Prostate gland (tissue), 2 donors: ENCODE data around the gene UFD1. TPM values are rescaled to one million over a fixed set of nuclear protein-coding genes. Genes with fewer than 3 reads are reported as not detected.
"Not testable (repeated sequence)": the region's sequence is repeated elsewhere in the genome, so short reads cannot be mapped to it uniquely, and the experiment has no call there.

Experiments
- DNase-seq: peaks from one replicate; pipeline ENCODE4 v3.0.0-alpha.2; 2019; ENCODE audit warnings: low spot score
- H3K27ac ChIP-seq, 2 donors: fragments of 200-600 bp; sonication (generic); 2 replicates each; pipeline ENCODE4 v1.5.1; 2017 to 2019
- H3K27me3 ChIP-seq: fragments of 200-600 bp; sonication (generic); replicated peaks from 2 replicates; pipeline ENCODE4 v1.5.1; 2019; ENCODE audit not compliant: insufficient read depth
- H3K36me3 ChIP-seq, 2 donors: fragments of 200-600 bp; sonication (generic); 1 replicate in 1 of 2; 2 replicates in 1 of 2; pipeline versions ENCODE4 v1.5.1 to v1.8.1; 2017 to 2019
- H3K4me1 ChIP-seq: fragments of 200-600 bp; sonication (generic); replicated peaks from 2 replicates; pipeline ENCODE4 v1.5.1; 2019
- H3K4me3 ChIP-seq, 2 donors: fragments of 200-600 bp; sonication (generic); 2 replicates each; pipeline ENCODE4 v1.5.1; 2017 to 2019
- H3K9me3 ChIP-seq: fragments of 200-600 bp; sonication (generic); 2 replicates; pipeline ENCODE4 v1.5.1; 2017
- POLR2A ChIP-seq: fragments of 450-650 bp; IDR thresholded peaks from one replicate; pipeline ENCODE4 v1.6.1; 2016; ENCODE audit warnings: antibody characterized with exemption, mild to moderate bottlenecking
- POLR2AphosphoS5 ChIP-seq: sonication (generic); formaldehyde crosslinking; IDR thresholded peaks from one replicate; pipeline ENCODE4 v1.6.1; 2017; ENCODE audit warnings: antibody characterized with exemption
- WGBS: methylation state at CpG from one replicate; pipeline ENCODE4 v1.1.5; 2018; 5-methylcytosine and 5-hydroxymethylcytosine counted together
- intact Hi-C: fragments of 100-400 bp; cut with DNase I; formaldehyde crosslinking; loops from one replicate; pipeline ENCODE4 v1.14.2; 2022
- total RNA-seq, 2 donors: library from RNA; depleted of rRNA; stranded (reverse); fragments of >200 nt; gene quantifications; one replicate each; pipeline ENCODE4 v1.1.0, GENCODE V29; 2016
- TF ChIP-seq, protein P1 (sequence below), 4 experiments: fragments of 200-600 bp in 2 of 4; fragments of 450-650 bp in 2 of 4; sonication (generic) in 2 of 4; IDR thresholded peaks; 1 replicate in 3 of 4; 2 replicates in 1 of 4; pipeline ENCODE4 v1.5.1; 2016 to 2019; ENCODE audit warnings: antibody characterized with exemption in 4 of 4, mild to moderate bottlenecking in 2 of 4, moderate library complexity in 2 of 4

The UFD1 gene
- total RNA-seq, 2 donors from 2014 or later, result 29.9 to 38.2 TPM

DNA sequence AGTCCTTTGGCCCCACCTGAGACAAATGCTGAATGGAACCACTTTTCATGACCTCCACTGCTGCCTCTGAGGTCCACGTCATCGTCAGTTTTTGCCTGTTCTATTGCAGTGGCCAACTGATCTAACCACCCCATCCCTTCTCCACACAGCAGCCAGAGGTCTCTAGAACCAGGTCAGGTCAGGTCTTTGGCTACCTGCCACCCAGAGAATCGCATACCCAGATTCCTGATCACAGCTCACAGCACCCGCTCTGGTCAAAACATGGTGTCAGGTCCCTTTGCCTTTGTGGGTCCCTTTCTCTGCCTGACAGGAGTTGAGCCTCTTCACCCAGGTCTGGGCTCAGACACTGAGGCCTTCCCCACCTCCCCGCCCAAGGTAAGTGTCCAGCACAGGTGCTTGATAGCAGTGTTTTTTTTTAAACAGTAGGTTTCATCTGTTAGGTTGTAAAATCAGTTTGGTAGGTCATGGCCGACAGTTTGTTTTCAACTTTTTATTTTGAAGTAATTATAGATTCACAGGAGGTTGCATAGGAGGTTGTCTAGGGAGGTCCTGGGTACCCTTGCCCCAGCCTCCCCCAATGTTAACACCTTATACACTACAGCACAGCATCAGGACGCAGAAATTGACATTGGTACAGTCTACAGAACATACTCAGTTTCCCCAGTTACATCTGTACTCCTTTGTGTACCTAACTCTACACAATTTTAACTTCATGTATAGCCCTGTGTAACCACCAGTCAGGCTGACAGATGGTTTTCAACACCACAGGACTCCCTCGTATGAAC is 38.4 kb downstream of the UFD1 start:
- Histone ChIP-seq H3K4me3 (no peak overlapping the region), H3K36me3 (peaks cover 0 to 5% of the 10 kb centered on the region in 2 donors), H3K4me1 (no peaks in the 10 kb centered on the region), H3K27me3 (no peaks in the 10 kb centered on the region), H3K27ac (no peak overlapping the region), H3K9me3 (no peaks in the 10 kb centered on the region)
- TF ChIP-seq POLR2AphosphoS5 (no peak), POLR2A (no peak)
- TF ChIP-seq, protein P1, sequence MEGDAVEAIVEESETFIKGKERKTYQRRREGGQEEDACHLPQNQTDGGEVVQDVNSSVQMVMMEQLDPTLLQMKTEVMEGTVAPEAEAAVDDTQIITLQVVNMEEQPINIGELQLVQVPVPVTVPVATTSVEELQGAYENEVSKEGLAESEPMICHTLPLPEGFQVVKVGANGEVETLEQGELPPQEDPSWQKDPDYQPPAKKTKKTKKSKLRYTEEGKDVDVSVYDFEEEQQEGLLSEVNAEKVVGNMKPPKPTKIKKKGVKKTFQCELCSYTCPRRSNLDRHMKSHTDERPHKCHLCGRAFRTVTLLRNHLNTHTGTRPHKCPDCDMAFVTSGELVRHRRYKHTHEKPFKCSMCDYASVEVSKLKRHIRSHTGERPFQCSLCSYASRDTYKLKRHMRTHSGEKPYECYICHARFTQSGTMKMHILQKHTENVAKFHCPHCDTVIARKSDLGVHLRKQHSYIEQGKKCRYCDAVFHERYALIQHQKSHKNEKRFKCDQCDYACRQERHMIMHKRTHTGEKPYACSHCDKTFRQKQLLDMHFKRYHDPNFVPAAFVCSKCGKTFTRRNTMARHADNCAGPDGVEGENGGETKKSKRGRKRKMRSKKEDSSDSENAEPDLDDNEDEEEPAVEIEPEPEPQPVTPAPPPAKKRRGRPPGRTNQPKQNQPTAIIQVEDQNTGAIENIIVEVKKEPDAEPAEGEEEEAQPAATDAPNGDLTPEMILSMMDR (IDR thresholded peaks at IDR 0.05), result no peak
- intact Hi-C loops, result loop anchor here (5.0 to 10.0 kb wide), 2 partner anchors 37 to 146 kb away; partner anchors contain the start of genes CDC45, CLTCL1 and UFD1
- no peak for DNase-seq
- WGBS, result 87% methylated on average over 7 of the region's 8 CpGs

DNA sequence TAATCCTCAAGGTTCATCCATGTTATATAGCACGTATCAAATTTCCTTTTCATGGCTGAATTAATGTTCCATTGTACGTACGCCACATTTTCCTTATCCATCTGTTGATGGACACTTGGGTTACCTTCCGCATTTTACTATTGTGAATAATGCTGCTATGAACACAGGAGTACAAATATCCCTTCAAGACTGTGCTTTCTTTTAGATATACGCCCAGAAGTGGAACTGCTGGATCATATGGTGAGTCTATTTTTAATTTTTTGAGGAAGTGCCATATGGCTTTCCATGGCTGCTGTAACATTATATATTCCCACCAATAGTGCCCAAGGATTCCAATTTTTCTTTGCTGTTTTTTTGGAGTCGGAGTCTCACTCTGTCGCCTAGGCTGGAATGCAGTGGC is 40.7 kb downstream of the UFD1 start:
- H3K9me3 ChIP-seq, result no peaks in the 10 kb centered on the region
- no peak for DNase-seq
- WGBS, result 82% methylated on average over 7 of the region's 7 CpGs
- H3K4me1 ChIP-seq, result peaks cover 5% of the 10 kb centered on the region
- H3K27me3 ChIP-seq, result no peaks in the 10 kb centered on the region
- H3K36me3 ChIP-seq, result peaks cover 0 to 10% of the 10 kb centered on the region in 2 donors
- H3K4me3 ChIP-seq, result no peak overlapping the region
- H3K27ac ChIP-seq, result no peak overlapping the region
- intact Hi-C loops, result no loop called here
- TF ChIP-seq POLR2A (no peak), POLR2AphosphoS5 (no peak)
- TF ChIP-seq, protein P1 (IDR thresholded peaks at IDR 0.05), result no peak

DNA sequence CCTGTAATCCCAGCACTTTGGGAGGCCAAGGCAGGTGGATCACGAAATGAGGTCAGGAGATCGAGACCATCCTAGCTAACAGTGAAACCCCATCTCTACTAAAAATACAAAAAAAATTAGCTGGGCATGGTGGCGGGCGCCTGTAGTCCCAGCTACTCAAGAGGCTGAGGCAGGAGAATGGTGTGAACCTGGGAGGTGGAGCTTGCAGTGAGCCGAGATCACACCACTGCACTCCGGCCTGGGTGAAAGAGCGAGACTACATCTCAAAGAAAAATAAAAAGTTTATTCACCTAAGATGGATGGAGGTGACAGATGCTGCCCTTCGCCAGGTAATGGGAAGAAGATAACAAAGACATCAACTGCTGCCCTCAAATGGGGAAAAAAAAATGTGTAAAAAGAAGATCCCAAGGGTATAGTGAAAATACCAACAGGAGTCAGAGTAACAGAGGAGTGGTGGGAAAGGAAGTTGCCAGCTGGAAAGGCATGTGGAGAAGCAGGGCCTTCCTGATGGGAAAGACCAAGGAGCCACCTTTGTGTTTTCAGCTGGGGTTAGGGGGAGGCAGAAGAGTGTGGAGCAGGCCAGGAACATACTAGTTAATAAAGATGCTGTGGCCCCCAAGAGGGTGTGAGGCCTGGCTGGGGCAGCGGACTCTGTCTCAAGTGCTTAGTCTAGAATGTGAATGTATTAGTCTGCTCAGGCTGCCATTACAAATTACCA is 42.4 kb downstream of the UFD1 start:
- H3K27ac ChIP-seq, H3K9me3 ChIP-seq, H3K4me1 ChIP-seq, H3K27me3 ChIP-seq, H3K36me3 ChIP-seq, H3K4me3 ChIP-seq, DNase-seq, intact Hi-C loops: not testable (repeated sequence)
- WGBS, result 92% methylated on average over 9 of the region's 9 CpGs

DNA sequence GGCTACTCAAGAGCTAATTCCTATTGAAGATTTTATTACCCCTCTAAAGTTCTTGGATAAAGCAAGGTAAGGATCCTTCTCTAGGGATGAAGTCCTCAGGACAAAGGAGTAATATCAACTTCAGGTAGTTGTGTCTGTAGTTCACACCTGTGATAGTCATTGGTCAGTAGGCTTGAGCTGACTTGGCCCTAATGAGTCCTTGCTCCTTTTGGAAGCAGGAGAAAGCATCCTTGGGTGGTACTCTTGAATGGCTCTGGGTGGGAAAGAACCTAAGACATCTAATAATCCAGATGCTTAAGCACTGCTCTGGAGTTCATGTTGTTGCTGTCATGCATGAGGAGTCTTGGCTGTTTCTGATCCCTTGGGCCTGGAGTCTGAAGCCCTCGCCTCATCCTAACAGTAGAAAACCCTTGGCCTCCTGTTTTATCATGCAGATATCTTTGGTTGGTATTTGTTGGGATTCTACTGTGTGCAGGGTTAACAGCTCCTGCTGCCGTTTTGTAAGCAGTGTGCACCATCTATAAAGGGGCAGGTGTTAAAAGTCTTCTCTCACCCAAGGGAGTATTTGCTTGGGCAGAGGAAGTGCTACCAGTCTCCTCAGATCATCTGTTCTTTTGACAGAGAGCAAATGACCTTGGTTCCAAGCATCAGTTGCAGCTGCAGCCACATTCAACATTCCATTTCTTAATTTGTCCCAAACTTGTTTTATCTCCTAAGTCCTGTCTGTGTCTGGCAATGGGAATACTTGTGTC is 44.0 kb downstream of the UFD1 start:
- intact Hi-C loops, result loop anchor here (5.0 kb wide), 1 partner anchor 253 kb away; no protein-coding TSS in a partner anchor
- no peak overlapping the region for H3K27ac ChIP-seq
- peaks cover 0 to 10% of the 10 kb centered on the region in 2 donors for H3K36me3 ChIP-seq
- TF ChIP-seq, protein P1 (IDR thresholded peaks at IDR 0.05), result no peak
- no peak for TF ChIP-seq POLR2AphosphoS5
- no peak for TF ChIP-seq POLR2A
- no peak for DNase-seq
- H3K9me3 ChIP-seq, result no peaks in the 10 kb centered on the region
- H3K27me3 ChIP-seq, result no peaks in the 10 kb centered on the region
- 81% methylated on average over 2 of the region's 2 CpGs for WGBS
- H3K4me1 ChIP-seq, result peaks cover 16% of the 10 kb centered on the region
- H3K4me3 ChIP-seq, result no peak overlapping the region

DNA sequence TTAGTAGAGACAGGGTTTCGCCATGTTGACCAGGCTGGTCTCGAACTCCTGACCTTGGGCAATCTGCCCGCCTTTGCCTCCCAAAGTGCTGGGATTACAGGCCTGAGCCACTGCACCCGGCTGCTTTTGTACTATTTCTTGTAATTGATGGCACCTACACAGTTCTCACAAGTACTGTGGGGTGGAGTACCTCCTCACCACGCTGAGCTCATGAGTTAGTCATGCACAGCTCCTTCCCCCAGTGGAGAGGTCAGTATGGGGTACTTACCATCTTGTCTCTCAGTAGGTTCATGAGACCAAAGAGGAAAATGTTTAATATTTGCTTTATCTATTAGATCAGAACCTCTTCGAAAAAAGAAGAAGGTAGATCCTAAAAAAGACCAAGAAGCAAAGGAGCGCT is 44.6 kb downstream of the UFD1 start:
- 95% methylated on average over 7 of the region's 7 CpGs for WGBS
- Histone ChIP-seq H3K4me3 (no peak overlapping the region), H3K27ac (no peak overlapping the region), H3K27me3 (no peaks in the 10 kb centered on the region), H3K9me3 (no peaks in the 10 kb centered on the region), H3K36me3 (peaks cover 0 to 10% of the 10 kb centered on the region in 2 donors), H3K4me1 (peaks cover 20% of the 10 kb centered on the region)
- intact Hi-C loops, result loop anchor here (5.0 kb wide), 1 partner anchor 252 kb away; no protein-coding TSS in a partner anchor
- TF ChIP-seq, protein P1 (IDR thresholded peaks at IDR 0.05), result no peak
- TF ChIP-seq POLR2A, result no peak
- no peak for TF ChIP-seq POLR2AphosphoS5
- DNase-seq, result no peak
